HepG2 (cell line): ENCODE results near the gene SYTL3. TPM values are rescaled to one million over a fixed set of nuclear protein-coding genes. Genes with fewer than 3 reads are reported as not detected.

ENCODE experiments used
- ATAC-seq: fragments of 200-7000 bp; cut with Tn5 transposase; 3 replicates; pipeline ENCODE4 v1.9.1; 2020; ENCODE audit warnings: mild to moderate bottlenecking, moderate library complexity
- BruUV-seq: library from RNA; stranded (reverse); fragments of 400-500 nt; replicated peaks from 2 replicates; lab custom pipeline; 2021; lab: Mats Ljungman, UMichigan
- CTCF ChIA-PET: fragments of 300-600 bp; formaldehyde crosslinking; extraction: SDS; loops from one replicate; lab custom pipeline; 2021; ENCODE audit warnings: low total read pairs, inconsistent platforms, low intra/inter-chr PET ratio; lab: Yijun Ruan, JAX
- POLR2A ChIA-PET: fragments of 350-600 bp; sonication (Branson Sonifier 250); formaldehyde crosslinking; loops from one replicate; lab custom pipeline; 2020; ENCODE audit warnings: antibody characterized with exemption, inconsistent platforms; lab: Yijun Ruan, JAX
- DNase-seq: peaks from one replicate; pipeline ENCODE4 v3.0.0-alpha.2; 2015; ENCODE audit warnings: low spot score
- FAIRE-seq: peaks from 3 replicates; lab custom pipeline; 2011; peaks lifted over from hg19 to GRCh38; lab: Jason Lieb, UNC
- H2AFZ ChIP-seq: one replicate; pipeline ENCODE4 v1.6.1; 2011; ENCODE audit warnings: low read length, inconsistent platforms
- H3K27ac ChIP-seq: fragments of 300-600 bp; 3 replicates; pipeline ENCODE4 v1.8.0; 2011; ENCODE audit warnings: mixed run types, mild to moderate bottlenecking, mixed read lengths, low read length, inconsistent platforms; ENCODE audit not compliant: insufficient read depth; ENCODE audit errors: extremely low read length
- H3K27me3 ChIP-seq, 2 experiments: fragments of 200-600 bp in 1 of 2; 2 replicates in 1 of 2; 3 replicates in 1 of 2; pipeline versions ENCODE4 v1.6.0 to v1.8.0; 2011; ENCODE audit warnings: low read length in 2 of 2, mild to moderate bottlenecking in 2 of 2, moderate library complexity in 2 of 2, inconsistent platforms in 1 of 2; ENCODE audit not compliant: insufficient read depth in 2 of 2, control insufficient read depth in 1 of 2
- H3K36me3 ChIP-seq, 2 experiments: fragments of 200-600 bp in 1 of 2; replicated peaks in 1 of 2; 2 replicates in 1 of 2; 3 replicates in 1 of 2; pipeline versions ENCODE4 v1.5.1 to v1.8.0; 2011; ENCODE audit warnings: low read length in 2 of 2, inconsistent platforms in 1 of 2; ENCODE audit not compliant: insufficient read depth in 2 of 2, control insufficient read depth in 1 of 2
- H3K4me1 ChIP-seq: 2 replicates; pipeline ENCODE4 v1.5.1; 2012; ENCODE audit warnings: low read length, inconsistent platforms; ENCODE audit not compliant: insufficient read depth
- H3K4me2 ChIP-seq: 2 replicates; pipeline ENCODE4 v1.6.0; 2011; ENCODE audit warnings: low read depth, low read length, inconsistent platforms
- H3K4me3 ChIP-seq, 3 experiments: fragments of 200-600 bp in 1 of 3; sonication (generic), shearing (Covaris generic) in 1 of 3; replicated peaks in 1 of 3; 2 replicates each; pipeline ENCODE4 v1.5.1; 2011 to 2016; ENCODE audit warnings: low read length in 3 of 3, inconsistent platforms in 2 of 3, low read depth in 2 of 3, mild to moderate bottlenecking in 2 of 3, control low read depth in 1 of 3, mixed read lengths in 1 of 3; ENCODE audit not compliant: insufficient read depth in 1 of 3
- H3K79me2 ChIP-seq: one replicate; pipeline ENCODE4 v1.6.1; 2011; ENCODE audit warnings: low read length, inconsistent platforms; ENCODE audit not compliant: insufficient read depth
- H3K9ac ChIP-seq: 2 replicates; pipeline ENCODE4 v1.6.0; 2011; ENCODE audit warnings: mild to moderate bottlenecking, low read depth, low read length, inconsistent platforms; ENCODE audit not compliant: insufficient read depth
- H3K9me3 ChIP-seq: 2 replicates; pipeline ENCODE4 v1.5.1; 2012; ENCODE audit warnings: mild to moderate bottlenecking, low read length
- H4K20me1 ChIP-seq: 2 replicates; pipeline ENCODE4 v1.6.0; 2011; ENCODE audit warnings: inconsistent platforms, mild to moderate bottlenecking, low read length, moderate library complexity; ENCODE audit not compliant: insufficient read depth
- CHD4 ChIP-seq: fragments of 200-600 bp; sonication (generic); IDR thresholded peaks from 2 replicates; pipeline ENCODE4 v1.7.0; 2017; ENCODE audit warnings: mild to moderate bottlenecking, low read length, borderline replicate concordance
- DPF2 ChIP-seq: sonication (generic); formaldehyde crosslinking; IDR thresholded peaks from 2 replicates; pipeline ENCODE4 v1.4.0; 2020; ENCODE audit warnings: mild to moderate bottlenecking, low read depth, missing genetic modification reagents, borderline replicate concordance
- E2F2 ChIP-seq: sonication (generic); formaldehyde crosslinking; IDR thresholded peaks from 2 replicates; pipeline ENCODE4 v1.4.0; 2020; ENCODE audit warnings: missing genetic modification reagents, borderline replicate concordance
- FOXC1 ChIP-seq: sonication (generic); formaldehyde crosslinking; IDR thresholded peaks from 2 replicates; pipeline ENCODE4 v1.8.0; 2022; ENCODE audit warnings: mild to moderate bottlenecking, missing genetic modification reagents, borderline replicate concordance
- HIC2 ChIP-seq: sonication (generic); formaldehyde crosslinking; IDR thresholded peaks from 2 replicates; pipeline ENCODE4 v1.9.0; 2022; ENCODE audit warnings: low read depth, missing genetic modification reagents
- MTF2 ChIP-seq: sonication (generic); formaldehyde crosslinking; IDR thresholded peaks from 2 replicates; pipeline ENCODE4 v1.5.0; 2020; ENCODE audit warnings: missing genetic modification reagents, borderline replicate concordance
- MYNN ChIP-seq: sonication (generic); formaldehyde crosslinking; IDR thresholded peaks from 2 replicates; pipeline ENCODE4 v1.4.0; 2020; ENCODE audit warnings: mild to moderate bottlenecking, low read depth, missing genetic modification reagents
- SMAD1 ChIP-seq: sonication (generic); formaldehyde crosslinking; IDR thresholded peaks from 2 replicates; pipeline ENCODE4 v1.4.0; 2020; ENCODE audit warnings: missing genetic modification reagents, low read depth, mild to moderate bottlenecking, borderline replicate concordance
- SMAD3 ChIP-seq: sonication (generic); formaldehyde crosslinking; IDR thresholded peaks from 2 replicates; pipeline ENCODE4 v1.4.0; 2020; ENCODE audit warnings: missing genetic modification reagents
- TRIM24 ChIP-seq: sonication (generic); formaldehyde crosslinking; IDR thresholded peaks from 2 replicates; pipeline ENCODE4 v1.8.0; 2022; ENCODE audit warnings: mild to moderate bottlenecking, missing genetic modification reagents
- ZNF17 ChIP-seq: sonication (generic); formaldehyde crosslinking; IDR thresholded peaks from 2 replicates; pipeline ENCODE4 v1.5.0; 2020; ENCODE audit warnings: mild to moderate bottlenecking, missing genetic modification reagents
- WGBS: methylation state at CpG from one replicate; pipeline ENCODE4 v1.1.6; 2017; ENCODE audit warnings: low lambda C conversion rate; 5-methylcytosine and 5-hydroxymethylcytosine counted together
- in situ Hi-C: cut with HindIII; loops from 2 replicates; pipeline ENCODE4 v1.10.0; 2017; ENCODE audit warnings: low pct_unique_long_range_greater_than_20kb; ENCODE audit not compliant: extremely low pct_ligation_motif_present
- intact Hi-C: fragments of 100-400 bp; cut with micrococcal nuclease; formaldehyde crosslinking; loops from one replicate; pipeline ENCODE4 v1.10.0; 2022; ENCODE audit not compliant: unreplicated experiment
- polyA plus RNA-seq, 8 experiments: library from polyadenylated mRNA; depleted of rRNA in 3 of 8; stranded (reverse) in 7 of 8; unstranded in 1 of 8; fragments of >200 nt; fragmentation: Illumina TruSeq in 4 of 8; extraction: Trizol in 4 of 8; gene quantifications; 2 replicates each; pipeline versions ENCODE4 v1.2.1 to v1.2.3, GENCODE V29; 2011 to 2016; ENCODE audit warnings: low read depth in 4 of 8, missing spikeins in 1 of 8, mixed read lengths in 1 of 8; ENCODE audit not compliant: insufficient read depth in 1 of 8
- total RNA-seq, 5 experiments: library from RNA; depleted of rRNA; stranded (reverse); fragments of >200 nt; fragmentation: Illumina TruSeq; extraction: Trizol; gene quantifications; 2 replicates each; pipeline ENCODE4 v1.2.3, GENCODE V29; 2016; ENCODE audit warnings: low read depth in 1 of 5
- TF ChIP-seq, protein P1 (sequence below): sonication (generic); formaldehyde crosslinking; IDR thresholded peaks from 2 replicates; pipeline ENCODE4 v1.4.0; 2020; ENCODE audit warnings: mild to moderate bottlenecking, missing genetic modification reagents
- TF ChIP-seq, protein P2 (sequence below): sonication (generic); formaldehyde crosslinking; IDR thresholded peaks from 2 replicates; pipeline ENCODE4 v1.4.0; 2020; ENCODE audit warnings: missing genetic modification reagents, mild to moderate bottlenecking, borderline replicate concordance
- TF ChIP-seq, protein P3 (sequence below): sonication (generic); formaldehyde crosslinking; IDR thresholded peaks from 2 replicates; pipeline ENCODE4 v1.5.0; 2020; ENCODE audit warnings: missing genetic modification reagents

Gene SYTL3
- total and polyA plus RNA-seq, 2 of the 13 experiments (the other 11 are each of a cell fraction or from before 2014, with no cell fraction given): 0.11 to 0.28 TPM

- peaks cover 4 to 11% of the 10 kb centered on the region in 2 experiments; a peak in 3 of 5 replicates for H3K27me3 ChIP-seq
- no peak overlapping the region for H3K9ac ChIP-seq
- no peaks in the 10 kb centered on the region for H3K79me2 ChIP-seq
- no peaks in the 10 kb centered on the region for H3K36me3 ChIP-seq
- no peaks in the 10 kb centered on the region for H4K20me1 ChIP-seq
- in situ Hi-C loops (loop anchor here (5.0 to 25.0 kb wide), 2 partner anchors 264 to 404 kb away; no protein-coding TSS in a partner anchor), intact Hi-C loops (loop anchor here (5.0 to 10.0 kb wide), 2 partner anchors 84 to 397 kb away; no protein-coding TSS in a partner anchor)
- no peak overlapping the region for H3K4me3 ChIP-seq
- ChIA-PET POLR2A (no interaction called here), CTCF (no interaction called here)
- TF ChIP-seq, protein P1, sequence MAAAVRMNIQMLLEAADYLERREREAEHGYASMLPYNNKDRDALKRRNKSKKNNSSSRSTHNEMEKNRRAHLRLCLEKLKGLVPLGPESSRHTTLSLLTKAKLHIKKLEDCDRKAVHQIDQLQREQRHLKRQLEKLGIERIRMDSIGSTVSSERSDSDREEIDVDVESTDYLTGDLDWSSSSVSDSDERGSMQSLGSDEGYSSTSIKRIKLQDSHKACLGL (CRISPR knock-in tag): no peak
- TF ChIP-seq MYNN (CRISPR knock-in tag) (no peak), SMAD1 (no peak), FOXC1 (CRISPR knock-in tag) (no peak), TRIM24 (no peak), ZNF17 (no peak), CHD4 (no peak), E2F2 (CRISPR knock-in tag) (no peak), HIC2 (CRISPR knock-in tag) (no peak), SMAD3 (no peak), MTF2 (no peak), DPF2 (no peak)
- TF ChIP-seq, protein P2, sequence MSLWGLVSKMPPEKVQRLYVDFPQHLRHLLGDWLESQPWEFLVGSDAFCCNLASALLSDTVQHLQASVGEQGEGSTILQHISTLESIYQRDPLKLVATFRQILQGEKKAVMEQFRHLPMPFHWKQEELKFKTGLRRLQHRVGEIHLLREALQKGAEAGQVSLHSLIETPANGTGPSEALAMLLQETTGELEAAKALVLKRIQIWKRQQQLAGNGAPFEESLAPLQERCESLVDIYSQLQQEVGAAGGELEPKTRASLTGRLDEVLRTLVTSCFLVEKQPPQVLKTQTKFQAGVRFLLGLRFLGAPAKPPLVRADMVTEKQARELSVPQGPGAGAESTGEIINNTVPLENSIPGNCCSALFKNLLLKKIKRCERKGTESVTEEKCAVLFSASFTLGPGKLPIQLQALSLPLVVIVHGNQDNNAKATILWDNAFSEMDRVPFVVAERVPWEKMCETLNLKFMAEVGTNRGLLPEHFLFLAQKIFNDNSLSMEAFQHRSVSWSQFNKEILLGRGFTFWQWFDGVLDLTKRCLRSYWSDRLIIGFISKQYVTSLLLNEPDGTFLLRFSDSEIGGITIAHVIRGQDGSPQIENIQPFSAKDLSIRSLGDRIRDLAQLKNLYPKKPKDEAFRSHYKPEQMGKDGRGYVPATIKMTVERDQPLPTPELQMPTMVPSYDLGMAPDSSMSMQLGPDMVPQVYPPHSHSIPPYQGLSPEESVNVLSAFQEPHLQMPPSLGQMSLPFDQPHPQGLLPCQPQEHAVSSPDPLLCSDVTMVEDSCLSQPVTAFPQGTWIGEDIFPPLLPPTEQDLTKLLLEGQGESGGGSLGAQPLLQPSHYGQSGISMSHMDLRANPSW (CRISPR knock-in tag): no peak
- TF ChIP-seq, protein P3, sequence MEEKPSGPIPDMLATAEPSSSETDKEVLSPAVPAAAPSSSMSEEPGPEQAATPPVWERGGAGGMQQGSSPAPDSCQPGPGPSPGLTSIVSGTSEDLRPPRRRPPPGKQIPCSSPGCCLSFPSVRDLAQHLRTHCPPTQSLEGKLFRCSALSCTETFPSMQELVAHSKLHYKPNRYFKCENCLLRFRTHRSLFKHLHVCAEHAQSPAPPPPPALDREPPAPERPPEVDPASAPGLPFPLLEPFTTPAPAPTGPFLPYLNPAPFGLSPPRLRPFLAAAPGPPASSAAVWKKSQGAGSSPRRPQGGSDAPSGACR (CRISPR knock-in tag): no peak
- H3K9me3 ChIP-seq: no peaks in the 10 kb centered on the region
- peaks cover 26% of the 10 kb centered on the region for H3K4me1 ChIP-seq
- no peak overlapping the region for H2AFZ ChIP-seq
- 59% methylated on average over 10 of the region's 10 CpGs for WGBS
- no TSS peak for BruUV-seq
- no peak overlapping the region for H3K4me2 ChIP-seq
- ATAC-seq (no peak), FAIRE-seq (no peak), DNase-seq (no peak)
- no peak overlapping the region for H3K27ac ChIP-seq
These were observed 58.0 kb downstream of the SYTL3 start for GRCh38 chr6:158707821-158708195.
